GM06990 (cell line): ENCODE data around the gene TRA2A.

Source experiments
- DNase-seq: peaks from one replicate; pipeline ENCODE4 v3.0.0-alpha.2; 2011; ENCODE audit not compliant: insufficient read length; ENCODE audit errors: extremely low read depth
- H3K27me3 ChIP-seq: replicated peaks from 2 replicates; pipeline ENCODE4 v1.6.0; 2011; ENCODE audit warnings: low read length; ENCODE audit not compliant: control insufficient read depth, insufficient read depth
- H3K36me3 ChIP-seq: 2 replicates; pipeline ENCODE4 v1.5.1; 2011; ENCODE audit warnings: low read length; ENCODE audit not compliant: control insufficient read depth, insufficient read depth
- H3K4me3 ChIP-seq: replicated peaks from 2 replicates; pipeline ENCODE4 v1.5.1; 2011; ENCODE audit warnings: low read depth, mild to moderate bottlenecking, control low read depth, low read length
- TF ChIP-seq, protein P1 (sequence below): IDR thresholded peaks from 2 replicates; pipeline ENCODE4 v1.5.1; 2011; ENCODE audit warnings: low read length, control low read depth, mild to moderate bottlenecking, inconsistent platforms; ENCODE audit not compliant: insufficient read depth, poor library complexity, severe bottlenecking

The TRA2A gene

DNA sequence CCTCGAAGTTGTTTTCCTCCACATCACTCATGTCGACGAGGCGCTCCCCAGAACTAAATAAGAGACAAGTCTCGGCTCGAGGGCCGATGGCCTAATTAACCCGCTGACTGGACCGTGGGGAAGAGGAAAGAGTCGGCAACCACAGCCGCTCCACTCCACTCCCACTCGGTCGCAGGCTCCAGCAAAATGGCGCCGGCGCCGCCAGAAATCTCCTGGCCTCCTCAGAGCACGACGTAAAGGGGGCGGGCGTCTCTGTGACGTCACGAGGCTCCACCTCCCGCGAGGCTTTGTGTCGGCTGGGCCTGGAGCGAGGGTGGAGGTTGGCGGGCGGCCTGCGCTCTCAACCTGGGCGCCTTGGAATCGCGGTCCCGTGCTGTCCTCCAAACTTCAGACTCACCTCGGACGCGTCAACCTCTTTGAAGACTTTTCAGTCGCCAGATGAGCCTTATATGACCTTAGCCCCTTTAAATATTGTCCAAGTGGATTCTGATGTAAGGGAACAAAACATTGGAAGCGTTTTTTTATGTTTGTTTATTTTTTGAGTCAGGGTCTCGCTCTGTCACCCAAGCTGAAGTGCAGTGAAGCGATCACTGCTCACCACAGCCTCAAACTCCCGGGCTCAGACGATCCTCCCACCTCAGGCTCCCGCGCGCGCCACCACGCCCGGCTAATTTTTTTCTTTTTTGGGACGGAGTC lies at the start of gene TRA2A:
TRA2A (minus strand) TSS at position 188 of the 696 bp plus-strand sequence; CDS start at position 31, 157 bp downstream.
- Histone ChIP-seq H3K36me3 (no peaks in the 10 kb centered on the region), H3K4me3 (peak within 1 kb of the TSS; percentile 83), H3K27me3 (no peaks in the 10 kb centered on the region)
- TF ChIP-seq, protein P1, sequence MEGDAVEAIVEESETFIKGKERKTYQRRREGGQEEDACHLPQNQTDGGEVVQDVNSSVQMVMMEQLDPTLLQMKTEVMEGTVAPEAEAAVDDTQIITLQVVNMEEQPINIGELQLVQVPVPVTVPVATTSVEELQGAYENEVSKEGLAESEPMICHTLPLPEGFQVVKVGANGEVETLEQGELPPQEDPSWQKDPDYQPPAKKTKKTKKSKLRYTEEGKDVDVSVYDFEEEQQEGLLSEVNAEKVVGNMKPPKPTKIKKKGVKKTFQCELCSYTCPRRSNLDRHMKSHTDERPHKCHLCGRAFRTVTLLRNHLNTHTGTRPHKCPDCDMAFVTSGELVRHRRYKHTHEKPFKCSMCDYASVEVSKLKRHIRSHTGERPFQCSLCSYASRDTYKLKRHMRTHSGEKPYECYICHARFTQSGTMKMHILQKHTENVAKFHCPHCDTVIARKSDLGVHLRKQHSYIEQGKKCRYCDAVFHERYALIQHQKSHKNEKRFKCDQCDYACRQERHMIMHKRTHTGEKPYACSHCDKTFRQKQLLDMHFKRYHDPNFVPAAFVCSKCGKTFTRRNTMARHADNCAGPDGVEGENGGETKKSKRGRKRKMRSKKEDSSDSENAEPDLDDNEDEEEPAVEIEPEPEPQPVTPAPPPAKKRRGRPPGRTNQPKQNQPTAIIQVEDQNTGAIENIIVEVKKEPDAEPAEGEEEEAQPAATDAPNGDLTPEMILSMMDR = no peak
- peak; percentile 96 for DNase-seq

DNA sequence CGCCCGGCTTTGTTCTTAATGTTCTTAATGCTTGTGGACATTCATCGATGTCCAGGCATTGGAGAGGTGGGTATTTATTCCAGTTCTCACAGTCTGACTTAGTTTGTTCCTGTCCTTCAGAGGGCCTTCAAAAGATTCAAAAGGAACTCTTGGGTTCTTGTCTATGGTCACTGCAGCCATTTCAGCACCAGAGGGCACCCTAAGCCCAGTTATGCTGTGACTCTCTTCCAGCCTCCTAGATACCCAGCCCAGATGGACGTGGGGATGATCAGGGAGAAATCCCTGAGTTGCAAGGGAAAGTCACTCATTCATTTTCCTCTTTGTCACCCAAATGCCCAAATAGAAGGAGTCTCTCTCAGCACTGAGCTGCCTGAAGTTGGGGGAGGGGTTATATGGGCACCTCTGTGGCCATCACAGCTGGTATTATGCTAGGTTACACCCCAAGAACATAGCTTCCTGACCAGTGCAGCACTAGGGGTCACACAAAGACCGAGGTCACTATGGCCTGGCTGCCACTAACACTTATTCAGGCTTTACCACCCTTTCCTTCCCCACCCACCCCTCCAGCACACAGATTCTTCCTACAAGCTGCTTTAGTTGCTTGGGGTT lies 38.9 kb upstream of the TRA2A start:
- Histone ChIP-seq H3K4me3 (no peak overlapping the region), H3K27me3 (no peaks in the 10 kb centered on the region), H3K36me3 (no peaks in the 10 kb centered on the region)
- DNase-seq = peak; percentile 37
- TF ChIP-seq, protein P1 = peak; percentile 81

DNA sequence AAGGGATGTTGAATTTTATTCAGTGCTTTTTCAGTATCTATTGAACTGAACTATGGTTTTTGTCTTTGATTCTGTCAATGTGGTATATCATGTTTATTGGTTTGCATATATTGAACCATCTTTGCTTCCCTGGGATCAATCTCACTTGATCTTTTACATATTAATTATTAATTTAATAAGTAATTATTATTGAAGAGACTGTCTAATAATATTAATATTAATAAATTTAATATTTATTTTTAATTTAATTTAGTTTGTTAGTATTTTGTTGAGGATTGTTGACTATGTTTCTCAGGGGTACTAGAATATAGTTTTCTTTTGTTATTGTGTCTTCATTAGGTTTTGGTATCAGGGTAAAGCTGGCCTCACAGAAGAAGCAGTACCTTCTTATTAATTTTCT lies 26.5 kb upstream of the TRA2A start:
- no peak for DNase-seq
- TF ChIP-seq, protein P1 = no peak
- no peaks in the 10 kb centered on the region for H3K36me3 ChIP-seq
- H3K4me3 ChIP-seq = no peak overlapping the region
- no peaks in the 10 kb centered on the region for H3K27me3 ChIP-seq

DNA sequence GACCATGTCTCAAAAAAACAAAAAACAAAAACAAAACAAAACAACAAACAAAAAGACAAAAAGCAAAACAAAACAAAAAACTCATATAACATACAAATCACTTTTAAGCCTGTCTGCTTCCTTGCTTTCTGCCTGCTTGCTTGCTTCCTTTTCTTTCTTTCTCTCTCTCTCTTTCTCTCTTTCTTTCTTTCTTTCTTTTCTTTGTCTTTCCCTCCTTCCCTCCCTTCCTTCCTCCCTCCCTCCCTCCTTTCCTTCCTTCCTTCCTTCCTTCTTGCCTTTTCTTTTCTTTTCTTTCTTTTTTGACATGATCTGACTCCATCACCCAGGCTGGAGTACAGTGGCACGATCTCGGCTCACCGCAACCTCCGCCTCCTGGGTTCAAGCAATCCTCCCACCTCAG lies 15.9 kb upstream of the TRA2A start:
- H3K27me3 ChIP-seq = no peaks in the 10 kb centered on the region
- TF ChIP-seq, protein P1 = no peak
- H3K36me3 ChIP-seq = no peaks in the 10 kb centered on the region
- no peak overlapping the region for H3K4me3 ChIP-seq
- no peak for DNase-seq

DNA sequence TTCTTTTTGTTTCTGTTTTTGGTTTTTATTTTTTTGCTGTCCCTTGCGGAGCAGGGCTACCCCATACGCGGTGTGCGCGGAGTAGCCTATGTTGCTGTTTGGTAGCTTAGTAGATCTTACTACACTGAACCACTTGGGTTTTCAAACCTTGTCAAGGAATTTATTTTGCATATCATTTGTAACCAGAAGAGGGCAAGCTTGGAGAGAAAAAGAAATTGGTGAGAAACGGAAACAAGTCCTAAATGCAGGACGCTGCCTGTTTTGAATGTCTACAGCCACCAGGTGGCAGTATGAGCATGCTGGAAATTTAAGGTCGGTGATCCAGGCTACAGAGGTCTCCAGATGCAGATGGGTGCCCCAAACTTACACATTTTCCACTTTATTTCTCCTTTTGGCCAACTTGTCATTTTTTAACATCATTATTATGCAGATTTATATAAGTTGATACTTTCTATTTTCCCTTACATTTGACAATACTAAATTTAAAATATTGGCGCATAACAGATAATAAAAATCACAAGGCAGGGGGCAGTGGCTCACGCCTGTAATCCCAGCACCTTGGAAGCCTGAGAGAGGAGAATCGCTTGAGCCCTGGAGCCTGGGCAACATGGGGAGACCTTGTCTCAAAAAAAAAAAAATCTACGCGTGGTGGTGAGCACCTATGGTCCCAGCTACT lies 15.3 kb upstream of the TRA2A start:
- no peaks in the 10 kb centered on the region for H3K36me3 ChIP-seq
- no peaks in the 10 kb centered on the region for H3K27me3 ChIP-seq
- TF ChIP-seq, protein P1 = peak; percentile 81
- peak; percentile 54 for DNase-seq
- no peak overlapping the region for H3K4me3 ChIP-seq
